Measurements from ENCODE around the gene URI1.
A peak's percentile ranks its signal among the peaks of the same experiment; 100 is the strongest.

URI1 gene, protein sequence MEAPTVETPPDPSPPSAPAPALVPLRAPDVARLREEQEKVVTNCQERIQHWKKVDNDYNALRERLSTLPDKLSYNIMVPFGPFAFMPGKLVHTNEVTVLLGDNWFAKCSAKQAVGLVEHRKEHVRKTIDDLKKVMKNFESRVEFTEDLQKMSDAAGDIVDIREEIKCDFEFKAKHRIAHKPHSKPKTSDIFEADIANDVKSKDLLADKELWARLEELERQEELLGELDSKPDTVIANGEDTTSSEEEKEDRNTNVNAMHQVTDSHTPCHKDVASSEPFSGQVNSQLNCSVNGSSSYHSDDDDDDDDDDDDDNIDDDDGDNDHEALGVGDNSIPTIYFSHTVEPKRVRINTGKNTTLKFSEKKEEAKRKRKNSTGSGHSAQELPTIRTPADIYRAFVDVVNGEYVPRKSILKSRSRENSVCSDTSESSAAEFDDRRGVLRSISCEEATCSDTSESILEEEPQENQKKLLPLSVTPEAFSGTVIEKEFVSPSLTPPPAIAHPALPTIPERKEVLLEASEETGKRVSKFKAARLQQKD

DNA sequence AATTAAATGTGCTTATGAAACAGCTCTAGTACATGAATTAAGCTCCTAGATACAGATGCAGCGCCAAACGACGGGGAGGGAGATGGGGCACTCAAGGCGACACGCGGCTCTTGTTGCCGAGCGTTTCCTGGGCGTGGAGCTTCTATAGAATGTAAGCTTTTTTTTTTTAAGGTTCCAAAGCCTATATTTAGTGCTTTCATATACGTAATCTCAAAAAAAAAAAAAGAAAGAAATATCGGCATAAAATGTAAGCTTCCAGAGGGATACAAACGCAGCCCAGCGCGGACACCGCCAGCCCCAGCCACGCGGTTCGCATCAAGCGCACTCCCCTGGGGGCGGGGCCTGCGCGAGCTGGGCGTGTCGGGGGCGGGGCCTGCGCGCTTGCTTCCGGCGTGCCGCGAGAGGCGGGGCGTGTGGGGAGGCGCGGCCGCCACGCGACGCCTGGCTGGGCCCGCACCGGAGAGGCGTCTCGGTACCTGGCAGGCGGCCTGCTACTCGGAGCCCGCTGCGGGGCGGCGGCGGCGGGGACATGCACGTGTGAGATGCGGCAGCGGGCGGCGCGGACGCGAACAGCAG lies at the start of gene URI1:
TSS of gene URI1 (plus strand) at position 412 of the 576 bp plus-strand sequence. CDS start 309 bp downstream, outside the sequence.
- TF ChIP-seq, protein P1, sequence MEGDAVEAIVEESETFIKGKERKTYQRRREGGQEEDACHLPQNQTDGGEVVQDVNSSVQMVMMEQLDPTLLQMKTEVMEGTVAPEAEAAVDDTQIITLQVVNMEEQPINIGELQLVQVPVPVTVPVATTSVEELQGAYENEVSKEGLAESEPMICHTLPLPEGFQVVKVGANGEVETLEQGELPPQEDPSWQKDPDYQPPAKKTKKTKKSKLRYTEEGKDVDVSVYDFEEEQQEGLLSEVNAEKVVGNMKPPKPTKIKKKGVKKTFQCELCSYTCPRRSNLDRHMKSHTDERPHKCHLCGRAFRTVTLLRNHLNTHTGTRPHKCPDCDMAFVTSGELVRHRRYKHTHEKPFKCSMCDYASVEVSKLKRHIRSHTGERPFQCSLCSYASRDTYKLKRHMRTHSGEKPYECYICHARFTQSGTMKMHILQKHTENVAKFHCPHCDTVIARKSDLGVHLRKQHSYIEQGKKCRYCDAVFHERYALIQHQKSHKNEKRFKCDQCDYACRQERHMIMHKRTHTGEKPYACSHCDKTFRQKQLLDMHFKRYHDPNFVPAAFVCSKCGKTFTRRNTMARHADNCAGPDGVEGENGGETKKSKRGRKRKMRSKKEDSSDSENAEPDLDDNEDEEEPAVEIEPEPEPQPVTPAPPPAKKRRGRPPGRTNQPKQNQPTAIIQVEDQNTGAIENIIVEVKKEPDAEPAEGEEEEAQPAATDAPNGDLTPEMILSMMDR (IDR thresholded peaks at IDR 0.05; ENCODE audit: low read depth, low read length): no peak
- peak within 1 kb of the TSS; percentile 87 for H3K4me3 ChIP-seq (ENCODE audit: low read depth, low read length)

DNA sequence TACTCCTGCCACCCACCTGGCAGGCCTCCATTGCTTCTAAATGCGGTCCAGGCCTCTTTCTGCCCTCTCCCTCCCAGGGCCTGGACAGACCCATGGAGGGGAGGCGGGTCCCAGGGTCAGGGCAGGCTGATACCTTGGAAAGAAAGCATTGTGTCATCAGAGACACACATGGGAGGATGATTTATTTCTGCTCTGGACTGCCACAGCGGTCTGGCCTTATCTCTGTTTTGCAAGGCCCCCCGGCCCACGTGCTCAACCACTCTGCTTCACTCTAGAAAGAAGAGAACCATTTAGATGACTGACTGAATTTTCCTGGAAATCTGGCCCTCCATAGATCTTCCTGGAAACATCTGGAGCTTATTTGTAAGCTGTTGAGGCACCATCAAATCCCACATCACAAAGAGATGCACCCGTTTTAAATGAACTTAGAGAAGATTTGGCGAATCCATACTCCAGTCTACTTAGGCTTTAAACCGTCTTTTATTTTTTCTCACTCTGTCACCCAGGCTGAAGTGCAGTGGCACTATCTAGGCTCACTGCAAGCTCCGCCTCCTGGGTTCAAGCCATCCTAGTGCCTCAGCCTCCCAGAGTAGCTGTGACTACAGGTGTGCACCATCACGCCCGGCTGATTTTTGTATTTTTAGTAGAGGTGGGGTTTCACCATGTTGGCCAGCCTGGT lies 48.3 kb upstream of the URI1 start:
- TF ChIP-seq, protein P1 (IDR thresholded peaks at IDR 0.05; ENCODE audit: low read depth, low read length): no peak
- no peak overlapping the region for H3K4me3 ChIP-seq (ENCODE audit: low read depth, low read length)

DNA sequence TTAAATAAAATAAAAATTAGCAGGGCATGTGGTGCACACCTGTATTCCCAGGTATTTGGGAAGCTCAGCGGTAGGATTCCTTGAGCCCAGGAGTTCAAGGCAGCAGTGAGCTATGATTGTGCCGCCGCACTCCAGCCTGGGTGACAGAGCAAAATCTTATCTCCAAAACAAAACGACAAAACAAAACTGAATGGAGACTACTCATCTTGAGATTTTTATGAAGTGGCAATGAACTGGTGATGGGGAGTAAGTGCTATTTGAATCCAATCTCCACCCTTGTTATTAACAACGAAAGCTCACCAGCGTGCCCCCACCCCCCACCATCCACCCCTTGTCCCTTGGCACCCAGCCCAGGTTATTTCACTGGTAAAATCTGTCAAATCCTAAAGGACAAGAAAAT lies 45.2 kb upstream of the URI1 start:
- TF ChIP-seq, protein P1 (IDR thresholded peaks at IDR 0.05; ENCODE audit: low read depth, low read length): no peak
- no peak overlapping the region for H3K4me3 ChIP-seq (ENCODE audit: low read depth, low read length)

DNA sequence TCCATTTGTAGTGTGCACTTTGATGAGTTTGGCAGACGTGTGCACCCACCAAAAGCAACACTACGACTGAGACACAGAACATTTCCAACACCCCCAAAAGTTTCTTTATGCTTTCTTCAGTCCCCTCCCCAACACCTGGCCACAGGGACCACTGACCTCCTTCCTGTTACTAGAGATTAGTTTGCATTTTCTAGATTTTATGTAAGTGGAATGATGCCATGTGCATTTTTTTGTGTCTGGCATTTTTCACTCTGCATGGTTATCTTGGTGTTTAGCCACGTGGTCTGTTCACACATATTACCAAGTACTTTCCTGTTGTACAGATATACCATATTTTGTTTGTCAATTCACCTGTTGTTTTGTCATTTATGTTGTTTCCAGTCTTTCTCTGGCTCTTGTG lies 44.6 kb upstream of the URI1 start:
- no peak overlapping the region for H3K4me3 ChIP-seq (ENCODE audit: low read depth, low read length)
- TF ChIP-seq, protein P1 (IDR thresholded peaks at IDR 0.05; ENCODE audit: low read depth, low read length): no peak

DNA sequence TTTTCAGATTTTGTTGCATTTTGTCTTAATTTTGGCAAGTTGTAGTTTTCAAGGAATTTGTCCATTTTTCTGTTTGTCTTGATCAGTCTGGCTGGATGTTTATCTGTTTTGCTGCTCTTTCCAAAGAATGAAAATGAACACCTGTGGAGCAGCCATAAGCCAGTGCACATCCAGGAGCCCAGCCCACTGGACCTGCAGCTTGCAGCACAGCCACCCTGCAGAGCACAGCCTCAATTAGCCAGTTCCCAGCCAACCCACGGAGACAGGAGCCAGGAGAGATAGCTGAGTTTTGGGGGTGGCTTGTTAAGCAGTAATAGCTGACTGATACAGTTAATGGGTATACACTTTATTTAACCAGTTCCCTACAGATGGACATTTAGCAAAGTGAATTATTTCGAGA lies 38.0 kb upstream of the URI1 start:
- no peak overlapping the region for H3K4me3 ChIP-seq (ENCODE audit: low read depth, low read length)
- TF ChIP-seq, protein P1 (IDR thresholded peaks at IDR 0.05; ENCODE audit: low read depth, low read length): no peak

DNA sequence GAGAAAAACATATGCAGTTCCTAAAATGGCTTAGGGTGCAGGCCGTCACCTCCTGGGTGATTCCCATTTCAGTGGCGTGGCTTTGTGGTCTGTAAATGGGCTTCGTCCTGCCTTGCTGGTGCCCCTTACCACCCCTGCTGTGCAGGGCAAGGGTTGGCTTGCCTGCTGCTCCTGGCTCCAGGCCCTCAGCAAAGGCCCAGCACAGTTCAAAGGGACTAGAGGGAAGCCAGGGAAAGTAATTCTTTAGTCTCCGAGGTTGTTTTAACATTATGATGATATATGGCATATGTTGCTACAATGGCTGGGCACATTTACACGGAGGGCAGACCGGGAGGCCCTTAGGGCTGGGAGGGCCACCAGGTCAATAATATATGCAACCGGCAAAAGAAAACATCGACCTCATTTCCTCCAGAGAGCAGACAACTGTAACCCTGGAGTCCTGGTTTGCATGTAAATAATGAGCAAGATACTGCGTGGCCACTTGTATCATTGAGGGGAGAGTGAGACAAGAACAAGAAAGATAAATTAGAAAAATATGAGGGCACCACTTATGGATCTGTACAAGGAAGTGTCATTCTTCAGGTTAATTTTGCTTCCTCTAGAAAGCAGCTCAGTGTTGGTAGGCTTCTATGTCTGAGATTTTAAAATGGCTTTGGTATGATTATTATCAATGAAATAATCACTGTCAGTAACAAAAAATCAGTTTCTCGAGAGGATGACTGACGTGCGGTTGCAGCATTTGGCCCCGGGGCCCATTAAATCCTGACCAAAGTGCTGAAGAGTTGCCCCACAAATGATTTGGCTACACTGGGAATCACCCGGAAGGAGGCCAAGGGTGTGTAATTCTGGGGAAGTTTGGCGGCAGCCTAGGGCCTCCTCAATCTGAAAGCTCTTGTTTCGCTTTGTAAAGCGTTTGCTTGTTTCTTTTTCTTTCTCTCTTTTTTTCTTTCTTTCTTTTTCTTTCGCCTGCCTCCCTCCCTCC lies 32.8 kb upstream of the URI1 start:
- H3K4me3 ChIP-seq (ENCODE audit: low read depth, low read length): no peak overlapping the region
- TF ChIP-seq, protein P1 (IDR thresholded peaks at IDR 0.05; ENCODE audit: low read depth, low read length): no peak

All from WI38 (cell line).